GM12878 (cell line): ENCODE data around the gene SCAMP4. TPM values are rescaled to one million over a fixed set of nuclear protein-coding genes. Genes with fewer than 3 reads are reported as not detected.

Experiments
- ATAC-seq: fragments of 200-7000 bp; cut with Tn5 transposase; 3 replicates; pipeline ENCODE4 v1.9.1; 2020; ENCODE audit warnings: mild to moderate bottlenecking, moderate library complexity
- BruUV-seq: library from RNA; stranded (reverse); fragments of 400-500 nt; replicated peaks from 2 replicates; lab custom pipeline; 2021; lab: Mats Ljungman, UMichigan
- CTCF ChIA-PET: fragments of 300-600 bp; sonication (Branson Sonifier 250); formaldehyde crosslinking; extraction: SDS; loops from one replicate; lab custom pipeline; 2021; ENCODE audit warnings: inconsistent platforms; lab: Yijun Ruan, JAX
- POLR2A ChIA-PET: fragments of 350-600 bp; formaldehyde crosslinking; extraction: SDS; loops from one replicate; lab custom pipeline; 2021; ENCODE audit warnings: inconsistent platforms; lab: Charles Lee
- RAD21 ChIA-PET: fragments of 300-600 bp; sonication (Branson Sonifier 250); formaldehyde crosslinking; loops from one replicate; lab custom pipeline; 2023; ENCODE audit warnings: antibody characterized with exemption; ENCODE audit not compliant: unreplicated experiment; lab: Charles Lee
- SMC1A ChIA-PET: fragments of 300-600 bp; sonication (Branson Sonifier 250); formaldehyde crosslinking; loops from one replicate; lab custom pipeline; 2023; ENCODE audit not compliant: unreplicated experiment, uncharacterized antibody; lab: Charles Lee
- DNase-seq: peaks from one replicate; pipeline ENCODE4 v3.0.0-alpha.2; 2011; ENCODE audit warnings: low read depth, low spot score
- FAIRE-seq: peaks from 3 replicates; lab custom pipeline; 2011; peaks lifted over from hg19 to GRCh38; lab: Jason Lieb, UNC
- H2AFZ ChIP-seq: 2 replicates; pipeline ENCODE4 v1.6.0; 2011; ENCODE audit warnings: low read depth, low read length, control low read depth; ENCODE audit not compliant: control insufficient read depth
- H3K27ac ChIP-seq: 2 replicates; pipeline ENCODE4 v1.5.1; 2011; ENCODE audit warnings: control low read depth; ENCODE audit not compliant: control insufficient read depth, insufficient read depth
- H3K27me3 ChIP-seq, 2 experiments: replicated peaks in 1 of 2; 2 replicates each; pipeline versions ENCODE4 v1.6.0 to v1.6.1; 2011; ENCODE audit warnings: low read length in 1 of 2; ENCODE audit not compliant: control insufficient read depth in 2 of 2, insufficient read depth in 2 of 2
- H3K36me3 ChIP-seq, 2 experiments: 2 replicates each; pipeline ENCODE4 v1.5.1; 2011; ENCODE audit warnings: low read length in 1 of 2; ENCODE audit not compliant: control insufficient read depth in 2 of 2, insufficient read depth in 2 of 2
- H3K4me1 ChIP-seq: 2 replicates; pipeline ENCODE4 v1.6.1; 2011; ENCODE audit warnings: mild to moderate bottlenecking, low read length, moderate library complexity, mixed read lengths; ENCODE audit not compliant: control insufficient read depth, insufficient read depth
- H3K4me2 ChIP-seq: 2 replicates; pipeline ENCODE4 v1.6.0; 2011; ENCODE audit warnings: control low read depth; ENCODE audit not compliant: control insufficient read depth, insufficient read depth
- H3K4me3 ChIP-seq: fragments of 200-600 bp; sonication (generic); 2 replicates; pipeline ENCODE4 v1.5.1; 2016
- H3K79me2 ChIP-seq: 2 replicates; pipeline ENCODE4 v1.6.0; 2011; ENCODE audit warnings: low read length; ENCODE audit not compliant: control insufficient read depth, insufficient read depth
- H3K9ac ChIP-seq: 2 replicates; pipeline ENCODE4 v1.8.0; 2011; ENCODE audit warnings: low read length, control low read depth, mixed read lengths; ENCODE audit not compliant: control insufficient read depth, insufficient read depth
- H3K9me3 ChIP-seq: replicated peaks from 3 replicates; pipeline ENCODE4 v1.5.1; 2011; ENCODE audit warnings: mild to moderate bottlenecking, low read length; ENCODE audit not compliant: control insufficient read depth, insufficient read depth
- H4K20me1 ChIP-seq: 2 replicates; pipeline ENCODE4 v1.6.0; 2011; ENCODE audit not compliant: control insufficient read depth, insufficient read depth
- CHD1 ChIP-seq: IDR thresholded peaks from 2 replicates; pipeline ENCODE4 v1.6.1; 2012; ENCODE audit warnings: low read depth, low read length, improper control_type of control experiment
- CTCF ChIP-seq, 3 experiments: IDR thresholded peaks in 2 of 3; conservative IDR thresholded peaks in 1 of 3; 2 replicates each; pipeline ENCODE4 v1.5.1; 2011; ENCODE audit warnings: low read depth in 3 of 3, low read length in 3 of 3, mild to moderate bottlenecking in 3 of 3, control low read depth in 2 of 3, moderate library complexity in 2 of 3, inconsistent platforms in 1 of 3, mixed read lengths in 1 of 3; ENCODE audit not compliant: control insufficient read depth in 2 of 3, insufficient read depth in 1 of 3; ENCODE audit errors: extremely low read depth in 1 of 3
- SPI1 ChIP-seq: IDR thresholded peaks from 2 replicates; pipeline ENCODE4 v1.6.1; 2011; ENCODE audit warnings: low read depth, mild to moderate bottlenecking, low read length, moderate library complexity, borderline replicate concordance; ENCODE audit not compliant: insufficient read depth
- ZBED1 ChIP-seq: IDR thresholded peaks from 2 replicates; pipeline ENCODE4 v1.6.1; 2016; ENCODE audit warnings: borderline replicate concordance
- WGBS: methylation state at CpG from one replicate; pipeline ENCODE4 v1.1.6; 2016; ENCODE audit warnings: low lambda C conversion rate; ENCODE audit not compliant: insufficient replicate concordance, insufficient coverage; ENCODE audit errors: missing lambda C conversion rate; 5-methylcytosine and 5-hydroxymethylcytosine counted together
- in situ Hi-C: fragments of 300-500 bp; cut with MboI; formaldehyde crosslinking; loops from 9 replicates; pipeline ENCODE4 v1.14.3; 2018; ENCODE audit warnings: mixed read lengths
- intact Hi-C: fragments of 100-400 bp; cut with micrococcal nuclease; formaldehyde crosslinking; loops from one replicate; pipeline ENCODE4 v1.14.2; 2022; ENCODE audit not compliant: unreplicated experiment
- polyA plus RNA-seq, 11 experiments: library from polyadenylated mRNA; depleted of rRNA in 4 of 11; unstranded in 6 of 11; stranded (reverse) in 5 of 11; fragments of >200 nt; fragmentation: Nextera tagmentation in 4 of 11; fragmentation: Illumina TruSeq in 1 of 11; extraction: Ambion mirVana in 4 of 11; extraction: Trizol in 1 of 11; gene quantifications; 1 replicate in 1 of 11; 2 replicates in 10 of 11; pipeline versions ENCODE4 v1.2.1 to v1.2.3, GENCODE V29; 2011 to 2016; ENCODE audit warnings: inconsistent platforms in 2 of 11, missing spikeins in 2 of 11, low read depth in 1 of 11
- total RNA-seq, 4 experiments: library from RNA; depleted of rRNA in 3 of 4; stranded (reverse); fragments of >200 nt in 3 of 4; fragmentation: Illumina TruSeq in 1 of 4; extraction: Trizol in 1 of 4; gene quantifications; 2 replicates each; pipeline versions ENCODE4 v1.2.1 to v1.2.3, GENCODE V29; 2013 to 2021

SCAMP4 gene
- total and polyA plus RNA-seq, 10 of the 15 experiments (the other 5 are each of a cell fraction or from before 2014, with no cell fraction given) = 0.63 to 34.7 (median 12.8) TPM

- intact Hi-C loops = no loop called here
- peak overlapping the region; percentile 27; the same call in 1 of the 2 replicates for H3K27ac ChIP-seq
Observed at GRCh38 chr19:1883784-1884183, 21.4 kb upstream of the SCAMP4 start.

More at GRCh38 chr19:1883784-1884183, 21.4 kb upstream of the SCAMP4 start:
- Histone ChIP-seq H3K9ac (peak overlapping the region; percentile 96), H3K4me1 (peaks cover 21% of the 10 kb centered on the region), H3K9me3 (no peaks in the 10 kb centered on the region), H3K27me3 (no peaks in the 10 kb centered on the region), H2AFZ (no peak overlapping the region), H3K4me3 (peak overlapping the region; percentile 99), H3K36me3 (peaks cover 0 to 6% of the 10 kb centered on the region in 2 experiments; a peak in 2 of 4 replicates), H4K20me1 (peaks cover 9% of the 10 kb centered on the region; the same call in 1 of the 2 replicates), H3K4me2 (peak overlapping the region; percentile 86), H3K79me2 (peaks cover 34% of the 10 kb centered on the region)
- BruUV-seq = no TSS peak
- peak; percentile 17 for ATAC-seq
- RAD21 ChIA-PET = interaction anchor here (0.5 to 1.5 kb wide), 2 partner anchors 11 to 19 kb away, joined by 4 to 7 read pairs; no protein-coding TSS in a partner anchor
- in situ Hi-C loops = no loop called here
- SMC1A ChIA-PET = interaction anchor here (2.0 kb wide), 1 partner anchor 21 kb away, joined by 6 read pairs; no protein-coding TSS in a partner anchor
- DNase-seq = no peak
- TF ChIP-seq CTCF (IDR thresholded peaks at IDR 0.05 in 2 of 3, conservative IDR thresholded peaks at IDR 0.05 in 1 of 3; ENCODE audit: control insufficient read depth in 2 of 3, extremely low read depth in 1 of 3, insufficient read depth in 1 of 3, low read depth in 3 of 3, low read length in 3 of 3) (no peak), CHD1 (no peak), SPI1 (no peak), ZBED1 (no peak)
- no peak for FAIRE-seq
- CTCF ChIA-PET = interaction anchor here (2.4 kb wide), 1 partner anchor 19 kb away, joined by 5 read pairs; no protein-coding TSS in a partner anchor
- POLR2A ChIA-PET = interaction anchor here (0.8 to 2.7 kb wide), 2 partner anchors 9 to 20 kb away, joined by 3 to 9 read pairs; no protein-coding TSS in a partner anchor
- 26% methylated on average over 8 of the region's 8 CpGs for WGBS
